Measurements from ENCODE around the gene PRR22. TPM values are rescaled to one million over a fixed set of nuclear protein-coding genes. Genes with fewer than 3 reads are reported as not detected.

The PRR22 gene
- total and polyA plus RNA-seq, 2 experiments from 2014 or later, result 3.6 to 9.7 TPM

- no peaks in the 10 kb centered on the region for H3K36me3 ChIP-seq
- peak overlapping the region; percentile 49 for H3K4me3 ChIP-seq
- no peaks in the 10 kb centered on the region for H3K27me3 ChIP-seq
- H3K4me1 ChIP-seq (ENCODE audit: low read depth), result peaks cover 16% of the 10 kb centered on the region
- TF ChIP-seq CTCF (IDR thresholded peaks at IDR 0.05; ENCODE audit: low read depth, low read length), result no peak
- H3K27ac ChIP-seq, result peak overlapping the region; percentile 99
- no peaks in the 10 kb centered on the region for H3K9me3 ChIP-seq (ENCODE audit: low read depth)
- DNase-seq (ENCODE audit: low read depth in 1 of 2, low spot score in 1 of 2), result peak; percentile 63 to 96
Observed at GRCh38 chr19:5828661-5829566, 44.4 kb upstream of the PRR22 start.

GRCh38 chr19:5827891-5828660, 43.5 kb upstream of the PRR22 start:
- no peaks in the 10 kb centered on the region for H3K27me3 ChIP-seq
- H3K4me1 ChIP-seq (ENCODE audit: low read depth), result peaks cover 16% of the 10 kb centered on the region
- DNase-seq (ENCODE audit: low read depth in 1 of 2, low spot score in 1 of 2), result peak; percentile 95 to 96
- TF ChIP-seq CTCF (IDR thresholded peaks at IDR 0.05; ENCODE audit: low read depth, low read length), result no peak
- peak overlapping the region; percentile 99 for H3K27ac ChIP-seq
- H3K9me3 ChIP-seq (ENCODE audit: low read depth), result no peaks in the 10 kb centered on the region
- no peaks in the 10 kb centered on the region for H3K36me3 ChIP-seq
- H3K4me3 ChIP-seq, result peak overlapping the region; percentile 49

DNA sequence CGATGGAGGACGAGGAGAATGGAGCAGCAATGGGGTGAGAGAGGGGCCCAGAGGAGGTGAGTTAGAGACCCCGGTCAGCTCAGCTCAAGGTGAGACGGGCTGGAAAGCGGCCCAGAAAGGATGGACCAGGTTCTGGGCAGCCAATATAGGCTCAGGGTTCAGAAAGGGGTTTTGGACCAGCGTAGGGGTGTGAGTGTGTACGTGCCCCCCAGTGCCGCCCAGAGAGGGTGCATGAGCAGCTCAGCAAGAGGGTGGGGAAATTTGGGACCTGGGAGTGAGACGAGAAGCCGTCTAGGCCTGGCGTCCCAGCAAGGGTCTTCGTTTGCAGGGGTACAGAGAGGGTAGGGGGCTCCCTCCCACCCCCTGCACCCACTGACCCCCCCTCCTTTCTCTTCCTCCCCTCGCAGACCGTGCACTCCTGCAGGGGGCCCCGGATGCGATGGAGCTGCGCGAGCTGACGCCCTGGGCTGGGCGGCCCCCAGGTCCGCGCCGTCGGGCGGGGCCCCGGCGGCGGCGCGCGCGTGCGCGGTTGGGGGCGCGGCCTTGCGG, 42.9 kb upstream of the PRR22 start:
- no peak for DNase-seq (ENCODE audit: low read depth in 1 of 2, low spot score in 1 of 2)
- H3K4me1 ChIP-seq (ENCODE audit: low read depth), result peaks cover 16% of the 10 kb centered on the region
- peak overlapping the region; percentile 49 for H3K4me3 ChIP-seq
- no peak for TF ChIP-seq CTCF (IDR thresholded peaks at IDR 0.05; ENCODE audit: low read depth, low read length)
- H3K27ac ChIP-seq, result peak overlapping the region; percentile 99
- H3K36me3 ChIP-seq, result no peaks in the 10 kb centered on the region
- H3K9me3 ChIP-seq (ENCODE audit: low read depth), result no peaks in the 10 kb centered on the region
- no peaks in the 10 kb centered on the region for H3K27me3 ChIP-seq

GRCh38 chr19:5826531-5827341, 42.2 kb upstream of the PRR22 start:
- Histone ChIP-seq H3K36me3 (no peaks in the 10 kb centered on the region), H3K27ac (peak overlapping the region; percentile 99), H3K4me1 (ENCODE audit: low read depth) (peaks cover 16% of the 10 kb centered on the region), H3K4me3 (no peak overlapping the region), H3K9me3 (ENCODE audit: low read depth) (no peaks in the 10 kb centered on the region), H3K27me3 (no peaks in the 10 kb centered on the region)
- peak; percentile 45 to 90 for DNase-seq (ENCODE audit: low read depth in 1 of 2, low spot score in 1 of 2)
- peak; percentile 25 for TF ChIP-seq CTCF (IDR thresholded peaks at IDR 0.05; ENCODE audit: low read depth, low read length)

DNA sequence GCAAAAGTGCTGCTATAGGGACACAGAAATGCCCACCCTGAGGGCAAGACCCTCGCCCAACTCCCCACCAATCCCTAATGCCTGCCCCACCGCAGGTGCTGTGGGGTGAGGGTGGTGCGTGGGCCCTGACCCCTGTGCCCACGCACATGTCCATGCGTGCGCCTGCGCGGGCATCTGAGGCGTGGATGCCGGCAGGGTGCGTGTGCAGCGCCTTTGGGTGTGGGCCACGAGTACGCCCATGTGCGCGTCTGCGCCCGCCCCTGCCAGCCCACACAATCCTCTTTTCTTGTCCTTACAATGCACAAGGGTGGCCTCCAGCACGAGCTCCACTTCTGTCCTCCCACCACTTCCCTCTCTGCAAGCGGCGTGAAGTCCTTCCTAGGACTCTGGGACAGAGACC, 40.6 kb upstream of the PRR22 start:
- Histone ChIP-seq H3K4me1 (ENCODE audit: low read depth) (peaks cover 18% of the 10 kb centered on the region), H3K36me3 (no peaks in the 10 kb centered on the region), H3K9me3 (ENCODE audit: low read depth) (no peaks in the 10 kb centered on the region), H3K27me3 (no peaks in the 10 kb centered on the region), H3K4me3 (no peak overlapping the region), H3K27ac (no peak overlapping the region)
- no peak for TF ChIP-seq CTCF (IDR thresholded peaks at IDR 0.05; ENCODE audit: low read depth, low read length)
- DNase-seq (ENCODE audit: low read depth in 1 of 2, low spot score in 1 of 2), result no peak
